Measurements from ENCODE around the gene CHCHD6. TPM values are rescaled to one million over a fixed set of nuclear protein-coding genes. Genes with fewer than 3 reads are reported as not detected.

CHCHD6 gene
- total RNA-seq, 6 experiments from 2014 or later = 1.7 to 5.3 (median 4.2) TPM

DNA sequence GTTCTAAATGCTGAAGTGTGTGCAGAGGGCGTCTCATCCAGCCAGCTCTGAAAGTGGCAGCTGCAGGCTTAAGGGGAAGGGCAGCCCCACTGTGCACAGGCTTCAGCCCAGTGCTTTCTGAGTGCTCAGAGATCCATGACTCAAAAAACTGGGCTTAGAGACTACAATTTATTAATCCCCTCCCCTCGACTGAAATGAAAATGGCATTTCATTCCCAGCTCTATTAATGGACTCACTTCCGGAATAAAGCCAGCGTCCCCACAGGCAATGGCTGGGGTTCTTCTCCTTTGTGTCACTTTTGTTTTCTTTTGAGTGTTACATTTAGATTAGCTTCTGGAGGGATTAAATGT is 223.3 kb downstream of the CHCHD6 start:
- TF ChIP-seq, protein P1, sequence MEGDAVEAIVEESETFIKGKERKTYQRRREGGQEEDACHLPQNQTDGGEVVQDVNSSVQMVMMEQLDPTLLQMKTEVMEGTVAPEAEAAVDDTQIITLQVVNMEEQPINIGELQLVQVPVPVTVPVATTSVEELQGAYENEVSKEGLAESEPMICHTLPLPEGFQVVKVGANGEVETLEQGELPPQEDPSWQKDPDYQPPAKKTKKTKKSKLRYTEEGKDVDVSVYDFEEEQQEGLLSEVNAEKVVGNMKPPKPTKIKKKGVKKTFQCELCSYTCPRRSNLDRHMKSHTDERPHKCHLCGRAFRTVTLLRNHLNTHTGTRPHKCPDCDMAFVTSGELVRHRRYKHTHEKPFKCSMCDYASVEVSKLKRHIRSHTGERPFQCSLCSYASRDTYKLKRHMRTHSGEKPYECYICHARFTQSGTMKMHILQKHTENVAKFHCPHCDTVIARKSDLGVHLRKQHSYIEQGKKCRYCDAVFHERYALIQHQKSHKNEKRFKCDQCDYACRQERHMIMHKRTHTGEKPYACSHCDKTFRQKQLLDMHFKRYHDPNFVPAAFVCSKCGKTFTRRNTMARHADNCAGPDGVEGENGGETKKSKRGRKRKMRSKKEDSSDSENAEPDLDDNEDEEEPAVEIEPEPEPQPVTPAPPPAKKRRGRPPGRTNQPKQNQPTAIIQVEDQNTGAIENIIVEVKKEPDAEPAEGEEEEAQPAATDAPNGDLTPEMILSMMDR (IDR thresholded peaks at IDR 0.05) = no peak
- TF ChIP-seq POLR2A (IDR thresholded peaks at IDR 0.05) = no peak
- Histone ChIP-seq H3K27ac (no peak overlapping the region), H3K4me1 (no peaks in the 10 kb centered on the region), H3K9me3 (no peaks in the 10 kb centered on the region), H3K36me3 (no peaks in the 10 kb centered on the region), H3K4me3 (no peak overlapping the region), H3K27me3 (no peaks in the 10 kb centered on the region)
- ATAC-seq (no peak), DNase-seq (no peak)
- WGBS (ENCODE audit: insufficient coverage, low coverage, low lambda C conversion rate, missing lambda C conversion rate) = no CpG with 5 or more reads among the region's 4 CpGs
- intact Hi-C loops (cut with DNase I) = no loop called here

DNA sequence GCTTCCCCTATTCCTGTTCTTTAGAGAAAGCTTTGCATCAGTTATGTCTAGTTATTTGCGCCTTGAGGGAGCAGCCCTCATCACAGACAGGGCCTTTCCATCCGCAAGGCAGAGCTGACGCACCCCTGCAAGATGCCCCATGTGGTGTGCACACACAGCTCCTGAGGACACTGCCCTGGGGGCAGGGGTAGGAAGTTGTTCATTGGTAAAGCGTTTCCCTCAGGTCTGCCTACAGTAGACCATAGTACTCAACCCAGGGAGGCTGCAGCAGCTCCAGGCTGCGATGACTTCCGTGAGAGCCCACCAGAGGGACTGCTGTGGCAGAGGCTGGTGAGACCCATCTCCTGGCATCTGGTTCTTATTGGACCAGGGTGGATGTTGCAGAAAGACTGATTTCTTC is 223.8 kb downstream of the CHCHD6 start:
- intact Hi-C loops (cut with DNase I) = no loop called here
- Histone ChIP-seq H3K27me3 (no peaks in the 10 kb centered on the region), H3K9me3 (no peaks in the 10 kb centered on the region), H3K4me3 (no peak overlapping the region), H3K36me3 (no peaks in the 10 kb centered on the region), H3K4me1 (no peaks in the 10 kb centered on the region), H3K27ac (no peak overlapping the region)
- WGBS (ENCODE audit: insufficient coverage, low coverage, low lambda C conversion rate, missing lambda C conversion rate) = 92% methylated on average over 3 of the region's 6 CpGs
- ATAC-seq (no peak), DNase-seq (no peak)
- no peak for TF ChIP-seq POLR2A (IDR thresholded peaks at IDR 0.05)
- TF ChIP-seq, protein P1 (IDR thresholded peaks at IDR 0.05) = no peak

DNA sequence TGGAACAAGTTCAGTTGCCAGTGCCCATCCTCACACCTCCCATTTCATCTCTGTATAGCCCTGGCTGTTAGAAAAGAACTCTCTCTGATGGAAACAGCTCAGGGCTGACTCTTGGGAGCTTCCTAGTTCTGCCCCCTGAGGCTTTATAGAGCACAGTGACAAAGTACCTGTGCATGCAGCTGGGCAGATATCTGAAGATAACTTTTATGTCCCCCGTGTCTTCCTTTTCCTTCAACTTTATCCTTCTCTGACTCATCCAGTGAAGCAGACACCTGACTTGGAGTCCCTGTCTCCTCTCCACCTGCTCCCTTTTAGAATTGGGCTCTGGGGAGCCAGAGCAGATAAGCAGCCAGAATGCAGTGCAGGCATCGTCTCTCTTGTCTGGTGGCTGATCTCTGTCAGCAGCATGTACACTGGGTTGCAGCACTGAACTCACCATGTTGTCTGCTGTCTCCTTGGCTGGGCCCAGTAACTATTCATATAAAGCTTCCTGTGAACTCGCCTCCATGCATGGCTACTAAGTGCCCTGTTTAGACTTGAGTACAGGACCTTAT is 225.0 kb downstream of the CHCHD6 start:
- Histone ChIP-seq H3K9me3 (no peaks in the 10 kb centered on the region), H3K36me3 (no peaks in the 10 kb centered on the region), H3K27me3 (no peaks in the 10 kb centered on the region), H3K27ac (no peak overlapping the region), H3K4me1 (no peaks in the 10 kb centered on the region), H3K4me3 (no peak overlapping the region)
- WGBS (ENCODE audit: insufficient coverage, low coverage, low lambda C conversion rate, missing lambda C conversion rate) = 73% methylated on average over 2 of the region's 3 CpGs
- TF ChIP-seq POLR2A (IDR thresholded peaks at IDR 0.05) = no peak
- TF ChIP-seq, protein P1 (IDR thresholded peaks at IDR 0.05) = no peak
- ATAC-seq (no peak), DNase-seq (no peak)
- intact Hi-C loops (cut with DNase I) = no loop called here

DNA sequence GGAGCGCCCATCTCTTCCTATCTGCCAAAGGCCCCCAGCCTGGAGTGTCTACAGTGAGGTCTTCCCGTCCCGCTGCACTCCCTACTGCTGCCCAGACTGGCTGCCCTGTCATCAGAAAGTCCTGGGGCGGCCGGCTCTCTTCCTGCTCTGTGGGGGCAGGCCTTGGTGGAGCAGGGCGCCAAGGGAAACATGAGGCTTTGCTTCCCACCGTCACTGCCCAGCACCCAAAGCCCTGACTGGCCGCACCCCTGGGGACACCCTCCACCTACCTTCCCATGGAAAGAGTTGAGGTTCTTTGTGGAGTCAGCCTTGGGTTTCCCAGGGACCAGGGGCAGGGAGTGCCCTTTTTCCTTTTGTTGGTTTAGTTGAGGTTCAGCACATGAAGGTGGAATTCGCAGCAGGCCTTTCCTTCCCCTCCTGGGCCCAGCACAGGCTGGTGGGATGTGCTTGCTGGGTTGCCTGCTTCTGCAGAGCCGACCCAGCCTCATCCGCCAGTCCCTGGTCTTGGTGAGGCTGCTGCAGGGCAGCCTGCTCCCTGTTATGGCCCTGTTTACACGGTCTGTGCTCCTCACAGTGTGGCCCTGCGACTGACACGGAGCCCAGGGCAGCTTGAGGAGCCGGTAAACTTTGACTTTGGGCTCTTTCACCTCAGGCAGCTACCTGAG is 227.0 kb downstream of the CHCHD6 start:
- H3K9me3 ChIP-seq = no peaks in the 10 kb centered on the region
- TF ChIP-seq, protein P1 (IDR thresholded peaks at IDR 0.05) = no peak
- no peak for TF ChIP-seq POLR2A (IDR thresholded peaks at IDR 0.05)
- DNase-seq (no peak), ATAC-seq (no peak)
- WGBS (ENCODE audit: insufficient coverage, low coverage, low lambda C conversion rate, missing lambda C conversion rate) = 84% methylated on average over 5 of the region's 15 CpGs
- H3K27me3 ChIP-seq = no peaks in the 10 kb centered on the region
- H3K36me3 ChIP-seq = no peaks in the 10 kb centered on the region
- intact Hi-C loops (cut with DNase I) = no loop called here
- H3K4me3 ChIP-seq = no peak overlapping the region
- no peak overlapping the region for H3K27ac ChIP-seq
- H3K4me1 ChIP-seq = no peaks in the 10 kb centered on the region

Measured in right lobe of liver (tissue), 6 donors.